Fibroblast of lung (primary cell): ENCODE results near the gene CPEB4. TPM values are rescaled to one million over a fixed set of nuclear protein-coding genes. Genes with fewer than 3 reads are reported as not detected.

Experiments used
- DNase-seq, 2 donors: peaks; one replicate each; pipeline versions ENCODE4 v3.0.0 to v3.0.0-alpha.2; 2010; ENCODE audit warnings: low read depth in 2 of 2
- H2AFZ ChIP-seq: 2 replicates; pipeline ENCODE4 v1.5.1; 2012; ENCODE audit warnings: low read length, control low read depth, inconsistent platforms
- H3K27ac ChIP-seq: 2 replicates; pipeline ENCODE4 v1.5.1; 2011; ENCODE audit warnings: low read length, control low read depth; ENCODE audit not compliant: insufficient read depth
- H3K27me3 ChIP-seq: 2 replicates; pipeline ENCODE4 v1.5.1; 2011; ENCODE audit warnings: mild to moderate bottlenecking, low read length; ENCODE audit not compliant: control insufficient read depth, insufficient read depth
- H3K36me3 ChIP-seq: 2 replicates; pipeline ENCODE4 v1.5.1; 2011; ENCODE audit warnings: low read length; ENCODE audit not compliant: control insufficient read depth, insufficient read depth
- H3K4me1 ChIP-seq: 2 replicates; pipeline ENCODE4 v1.5.1; 2011; ENCODE audit warnings: low read length; ENCODE audit not compliant: control insufficient read depth, insufficient read depth; ENCODE audit errors: extremely low read depth
- H3K4me2 ChIP-seq: 2 replicates; pipeline ENCODE4 v1.5.1; 2011; ENCODE audit warnings: low read length, control low read depth; ENCODE audit not compliant: insufficient read depth; ENCODE audit errors: extremely low read depth
- H3K4me3 ChIP-seq, 4 experiments: fragments of 200-600 bp in 1 of 4; sonication (generic) in 1 of 4; replicated peaks in 1 of 4; 2 replicates each; pipeline ENCODE4 v1.5.1; 2011 to 2016; ENCODE audit warnings: low read length in 4 of 4, low read depth in 3 of 4, mild to moderate bottlenecking in 3 of 4, control low read depth in 2 of 4, inconsistent platforms in 1 of 4, mixed read lengths in 1 of 4; ENCODE audit not compliant: insufficient read depth in 1 of 4; ENCODE audit errors: control extremely low read depth in 1 of 4
- H3K79me2 ChIP-seq: 2 replicates; pipeline ENCODE4 v1.5.1; 2012; ENCODE audit warnings: mild to moderate bottlenecking, low read length, inconsistent platforms; ENCODE audit not compliant: control insufficient read depth, insufficient read depth
- H3K9ac ChIP-seq: 2 replicates; pipeline ENCODE4 v1.5.1; 2011; ENCODE audit warnings: mild to moderate bottlenecking, low read length, control low read depth; ENCODE audit not compliant: insufficient read depth
- H3K9me3 ChIP-seq: 2 replicates; pipeline ENCODE4 v1.5.1; 2012; ENCODE audit warnings: low read depth, low read length; ENCODE audit not compliant: control insufficient read depth, insufficient read depth
- H4K20me1 ChIP-seq: 2 replicates; pipeline ENCODE4 v1.5.1; 2011; ENCODE audit warnings: low read length; ENCODE audit not compliant: control insufficient read depth, insufficient read depth; ENCODE audit errors: extremely low read depth
- EZH2 ChIP-seq: IDR thresholded peaks from 2 replicates; pipeline ENCODE4 v1.5.1; 2012; ENCODE audit warnings: low read length, control low read depth, mild to moderate bottlenecking; ENCODE audit errors: missing control alignments
- polyA plus RNA-seq, 2 donors: library from polyadenylated mRNA; depleted of rRNA in 1 of 2; stranded (reverse) in 1 of 2; unstranded in 1 of 2; fragments of >200 nt; gene quantifications; 2 replicates each; pipeline ENCODE4 v1.2.1, GENCODE V29; 2011 to 2012; ENCODE audit warnings: missing spikeins in 1 of 2
- total RNA-seq: library from RNA; depleted of rRNA; stranded (reverse); fragments of >200 nt; gene quantifications from 2 replicates; pipeline ENCODE4 v1.2.1, GENCODE V29; 2014
- TF ChIP-seq, protein P1 (sequence below), 2 donors: IDR thresholded peaks in 1 of 2; conservative IDR thresholded peaks in 1 of 2; 1 replicate in 1 of 2; 2 replicates in 1 of 2; pipeline ENCODE4 v1.5.1; 2011 to 2012; ENCODE audit warnings: low read length in 2 of 2, control low read depth in 1 of 2, inconsistent platforms in 1 of 2, low read depth in 1 of 2, mild to moderate bottlenecking in 1 of 2

CPEB4 gene
- total and polyA plus RNA-seq, 2 donors (not counting 1 experiment from before 2014, with no cell fraction given) = 19.9 to 23.6 TPM

DNA sequence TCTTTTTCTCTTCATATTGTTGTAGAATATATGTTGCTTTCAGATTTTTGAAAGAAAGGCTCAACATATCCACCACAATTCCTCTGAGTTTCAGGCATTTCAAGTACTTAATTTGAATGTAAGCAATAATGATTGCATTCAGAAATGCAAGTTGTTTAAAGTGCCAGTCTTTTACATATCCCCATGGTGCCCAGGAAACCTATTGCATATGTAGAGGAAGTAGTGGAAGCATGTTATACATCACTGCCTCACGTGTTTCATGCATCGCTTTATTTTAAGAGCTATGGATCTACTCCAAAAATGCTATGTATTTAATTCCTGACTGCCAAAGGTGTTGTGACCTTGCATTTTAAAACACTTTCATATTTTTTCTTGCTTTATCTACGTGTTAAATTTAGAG lies 28.1 kb downstream of the CPEB4 start:
- Histone ChIP-seq H3K9me3 (no peaks in the 10 kb centered on the region), H3K9ac (no peak overlapping the region), H3K4me2 (no peak overlapping the region), H3K79me2 (peaks cover 11% of the 10 kb centered on the region), H3K27ac (no peak overlapping the region), H3K4me3 (no peak overlapping the region), H4K20me1 (no peaks in the 10 kb centered on the region), H3K4me1 (peaks cover 7% of the 10 kb centered on the region), H2AFZ (no peak overlapping the region), H3K36me3 (no peaks in the 10 kb centered on the region), H3K27me3 (no peaks in the 10 kb centered on the region)
- TF ChIP-seq EZH2 = no peak
- TF ChIP-seq, protein P1, sequence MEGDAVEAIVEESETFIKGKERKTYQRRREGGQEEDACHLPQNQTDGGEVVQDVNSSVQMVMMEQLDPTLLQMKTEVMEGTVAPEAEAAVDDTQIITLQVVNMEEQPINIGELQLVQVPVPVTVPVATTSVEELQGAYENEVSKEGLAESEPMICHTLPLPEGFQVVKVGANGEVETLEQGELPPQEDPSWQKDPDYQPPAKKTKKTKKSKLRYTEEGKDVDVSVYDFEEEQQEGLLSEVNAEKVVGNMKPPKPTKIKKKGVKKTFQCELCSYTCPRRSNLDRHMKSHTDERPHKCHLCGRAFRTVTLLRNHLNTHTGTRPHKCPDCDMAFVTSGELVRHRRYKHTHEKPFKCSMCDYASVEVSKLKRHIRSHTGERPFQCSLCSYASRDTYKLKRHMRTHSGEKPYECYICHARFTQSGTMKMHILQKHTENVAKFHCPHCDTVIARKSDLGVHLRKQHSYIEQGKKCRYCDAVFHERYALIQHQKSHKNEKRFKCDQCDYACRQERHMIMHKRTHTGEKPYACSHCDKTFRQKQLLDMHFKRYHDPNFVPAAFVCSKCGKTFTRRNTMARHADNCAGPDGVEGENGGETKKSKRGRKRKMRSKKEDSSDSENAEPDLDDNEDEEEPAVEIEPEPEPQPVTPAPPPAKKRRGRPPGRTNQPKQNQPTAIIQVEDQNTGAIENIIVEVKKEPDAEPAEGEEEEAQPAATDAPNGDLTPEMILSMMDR (conservative IDR thresholded peaks at IDR 0.05 in 1 of 2, IDR thresholded peaks at IDR 0.05 in 1 of 2; ENCODE audit: low read depth in 1 of 2, low read length in 2 of 2) = no peak
- no peak for DNase-seq

DNA sequence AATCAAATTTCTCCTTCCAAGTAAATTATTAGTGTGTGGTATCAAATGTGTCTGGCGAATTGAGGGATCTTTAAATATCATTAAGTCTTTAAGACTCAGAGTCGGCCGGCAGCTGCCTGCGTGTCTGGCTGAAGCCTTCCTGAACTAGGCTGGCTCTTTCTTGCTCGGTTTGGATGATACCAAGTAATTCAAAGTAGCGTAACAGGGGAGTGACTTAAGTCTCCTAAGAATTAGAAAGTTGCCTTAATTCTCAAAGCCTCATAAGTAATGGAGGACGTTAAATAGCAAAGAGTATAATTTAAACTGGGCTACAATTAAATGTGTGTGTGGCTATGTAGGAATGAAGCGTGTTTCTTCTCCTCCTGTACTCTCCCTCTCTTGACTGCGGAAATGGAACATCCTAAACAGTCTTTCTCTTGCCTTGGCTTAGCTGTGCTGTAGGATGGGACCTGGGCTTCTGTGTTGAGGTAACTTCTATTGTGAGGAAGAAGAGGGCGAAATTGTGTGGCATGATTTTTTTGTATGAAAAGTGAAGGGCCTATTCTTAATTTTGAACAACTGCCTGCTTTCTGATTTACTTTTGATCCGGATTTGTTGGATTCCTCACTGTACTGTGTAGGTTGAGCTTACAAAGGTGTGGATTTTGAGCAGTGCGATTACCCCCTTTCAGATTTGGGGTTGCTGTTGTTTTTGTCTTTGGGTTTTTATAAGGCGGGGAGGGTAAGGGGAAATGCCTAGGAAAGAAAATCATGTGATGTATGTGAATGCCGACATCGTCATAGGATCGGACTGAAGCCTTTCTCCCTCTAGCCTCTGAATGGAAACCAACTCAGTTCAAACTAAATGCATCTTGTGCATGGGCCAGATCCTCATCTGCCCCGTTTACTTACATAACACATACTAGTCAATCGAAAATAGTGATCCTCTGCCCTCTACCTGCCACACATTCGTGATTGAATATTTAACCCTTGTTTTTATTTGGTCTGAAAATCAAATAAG lies 29.9 kb downstream of the CPEB4 start:
- no peaks in the 10 kb centered on the region for H4K20me1 ChIP-seq
- peak overlapping the region; percentile 97 for H3K4me2 ChIP-seq
- H2AFZ ChIP-seq = peak overlapping the region; percentile 73
- peak overlapping the region; percentile 92 for H3K27ac ChIP-seq
- no peaks in the 10 kb centered on the region for H3K36me3 ChIP-seq
- peaks cover 13% of the 10 kb centered on the region for H3K79me2 ChIP-seq
- peak overlapping the region; percentile 64 for H3K9ac ChIP-seq
- peak overlapping the region; percentile 68 to 93 (median 84) for H3K4me3 ChIP-seq
- TF ChIP-seq, protein P1 (conservative IDR thresholded peaks at IDR 0.05 in 1 of 2, IDR thresholded peaks at IDR 0.05 in 1 of 2; ENCODE audit: low read depth in 1 of 2, low read length in 2 of 2) = no peak
- TF ChIP-seq EZH2 = no peak
- no peaks in the 10 kb centered on the region for H3K9me3 ChIP-seq
- peak; percentile 91 to 92 for DNase-seq
- peaks cover 7% of the 10 kb centered on the region for H3K4me1 ChIP-seq
- no peaks in the 10 kb centered on the region for H3K27me3 ChIP-seq

DNA sequence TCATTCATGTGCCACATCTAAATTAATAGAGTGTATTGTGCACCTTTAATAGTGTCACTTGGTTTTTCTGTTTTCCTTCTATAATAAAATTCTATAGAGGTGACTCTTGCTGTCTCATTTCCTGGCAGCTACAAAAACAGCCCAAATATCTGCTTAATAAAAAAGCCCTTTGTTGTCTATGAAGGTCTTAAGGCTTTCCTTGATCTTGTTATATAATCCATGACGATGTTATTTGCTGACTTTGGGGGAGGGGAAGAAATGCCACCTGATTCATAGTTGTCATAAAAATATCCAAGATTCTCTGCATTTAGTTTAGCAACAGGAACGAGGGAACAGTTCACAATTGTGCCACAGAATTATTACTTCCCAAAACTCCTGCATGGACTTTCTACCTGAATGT lies 31.3 kb downstream of the CPEB4 start:
- Histone ChIP-seq H3K36me3 (no peaks in the 10 kb centered on the region), H3K4me2 (peak overlapping the region; percentile 97), H3K79me2 (peaks cover 13% of the 10 kb centered on the region), H3K4me1 (peaks cover 10% of the 10 kb centered on the region), H4K20me1 (no peaks in the 10 kb centered on the region), H3K9ac (no peak overlapping the region), H2AFZ (no peak overlapping the region), H3K27ac (no peak overlapping the region), H3K27me3 (no peaks in the 10 kb centered on the region), H3K4me3 (peak overlapping the region in 1 of 4 experiments; percentile 93), H3K9me3 (no peaks in the 10 kb centered on the region)
- TF ChIP-seq, protein P1 (conservative IDR thresholded peaks at IDR 0.05 in 1 of 2, IDR thresholded peaks at IDR 0.05 in 1 of 2; ENCODE audit: low read depth in 1 of 2, low read length in 2 of 2) = no peak
- no peak for TF ChIP-seq EZH2
- peak in 1 of 2 donors; percentile 44 for DNase-seq
